HG03039 (cell line): ENCODE data around the gene HYPK.
"Not testable (repeated sequence)": the region's sequence is repeated elsewhere in the genome, so short reads cannot be mapped to it uniquely, and the experiment has no call there.

ENCODE experiments used
- ATAC-seq: cut with Tn5 transposase; IDR thresholded peaks from one replicate; pipeline ENCODE4 v1.9.1; 2021; ENCODE audit warnings: mild to moderate bottlenecking, moderate library complexity; ENCODE audit not compliant: unreplicated experiment

HYPK gene

DNA sequence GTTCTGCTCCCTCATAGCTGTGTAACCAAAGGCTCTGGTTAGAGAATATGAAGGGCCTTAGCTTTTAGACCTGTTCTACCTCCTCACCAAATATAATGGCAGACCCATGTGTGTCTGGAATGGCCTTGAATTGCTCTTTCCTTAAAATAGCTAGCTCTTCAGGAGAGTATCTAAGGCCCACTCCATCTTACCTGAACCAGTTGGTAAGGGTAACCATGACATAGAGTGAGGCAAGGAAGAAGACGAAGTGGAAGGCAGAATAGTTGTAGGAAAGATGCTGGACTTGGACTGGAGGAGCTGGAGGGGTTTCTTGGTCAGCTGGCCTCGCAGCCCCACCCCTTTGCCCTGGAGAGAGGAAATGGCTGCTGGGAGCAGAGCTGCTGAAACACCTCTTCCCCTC lies 5.2 kb upstream of the HYPK start:
- ATAC-seq = no peak

GRCh38 chr15:43795997-43796396 lies 4.4 kb upstream of the HYPK start:
- ATAC-seq = no peak

DNA sequence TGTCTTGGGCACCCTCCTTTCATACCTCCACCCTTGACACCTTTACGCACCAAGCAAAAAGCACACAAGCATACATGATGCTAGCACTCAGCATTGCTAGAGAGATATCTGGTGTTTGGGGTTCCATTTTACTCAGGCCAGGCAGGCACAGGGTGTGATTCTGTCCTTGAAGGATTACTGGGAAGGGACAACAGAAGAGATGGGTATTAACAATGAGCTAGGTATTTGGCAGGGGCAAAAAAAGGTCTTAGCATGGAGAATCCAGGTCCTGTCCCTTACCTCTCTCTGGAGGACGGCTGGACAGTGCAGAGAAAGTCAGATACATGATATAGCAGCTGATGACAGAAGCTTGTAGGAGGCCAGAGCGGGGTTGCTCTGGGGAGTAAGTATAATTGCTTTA lies 3.8 kb upstream of the HYPK start:
- ATAC-seq = no peak

DNA sequence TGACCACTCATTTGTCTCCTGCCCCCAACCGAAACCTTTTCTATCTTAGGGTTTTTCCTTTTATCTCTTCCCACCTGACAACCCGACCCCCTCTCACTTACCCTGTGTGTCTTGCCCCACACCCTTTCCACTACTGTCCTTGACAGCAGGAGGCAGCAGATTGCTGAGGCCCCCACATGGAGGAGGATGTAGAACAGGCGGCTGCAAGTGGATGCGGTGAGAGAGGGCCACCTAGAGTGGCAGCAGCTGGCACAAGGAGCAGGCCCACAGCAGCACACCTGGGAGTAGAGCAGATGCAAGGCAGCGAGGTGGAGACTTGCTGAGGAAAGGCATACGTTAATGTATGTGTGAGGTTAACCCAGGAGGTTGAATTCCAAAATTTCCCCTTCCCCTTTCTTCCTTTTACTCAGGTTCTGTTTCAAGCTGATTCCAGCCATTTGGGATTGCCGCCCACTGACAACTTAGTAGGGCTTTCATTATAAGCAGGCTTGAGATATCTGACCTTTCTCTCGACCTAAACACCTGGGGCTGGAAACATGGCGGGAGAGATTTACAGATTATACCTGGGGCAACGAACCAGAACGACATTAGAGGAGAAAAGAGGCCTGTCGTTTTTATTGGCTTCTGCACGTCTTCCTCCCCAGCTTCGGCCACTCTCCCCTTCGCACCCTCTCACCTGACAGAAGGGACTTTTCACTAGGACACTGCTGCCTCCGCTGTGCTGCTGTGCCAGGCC lies 1.0 kb upstream of the HYPK start:
- ATAC-seq = no peak

DNA sequence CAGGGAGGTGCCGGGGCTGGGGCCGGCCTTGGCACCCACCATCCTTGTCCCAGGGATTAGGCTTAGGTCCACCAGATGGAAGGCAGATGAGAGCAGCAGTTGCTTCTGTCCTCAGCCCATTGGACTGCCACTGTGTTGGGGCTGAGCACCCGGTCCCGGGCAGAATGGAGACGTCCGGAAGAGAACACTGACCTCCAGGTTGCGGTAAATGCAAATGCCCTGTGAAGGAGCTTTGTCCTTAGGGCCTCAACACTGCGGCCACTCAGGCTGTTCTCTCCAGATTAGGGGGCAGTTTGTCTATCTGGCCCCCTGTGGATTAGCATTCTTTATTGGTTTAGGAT lies 484 bp upstream of the HYPK start, which contains the start of gene SERINC4:
SERINC4 (minus strand) TSS at position 276 of the 341 bp plus-strand sequence; CDS start at position 42, 234 bp downstream.
- no peak for ATAC-seq

GRCh38 chr15:43802676-43803075 lies 2.3 kb downstream of the HYPK start:
- ATAC-seq = not testable (repeated sequence)

GRCh38 chr15:43808435-43808950 lies 8.1 kb downstream of the HYPK start:
- ATAC-seq = no peak

GRCh38 chr15:43808960-43809678 lies 8.7 kb downstream of the HYPK start:
- ATAC-seq = no peak

- ATAC-seq = not testable (repeated sequence)
Measured at GRCh38 chr15:43815064-43815463, 14.7 kb downstream of the HYPK start.

DNA sequence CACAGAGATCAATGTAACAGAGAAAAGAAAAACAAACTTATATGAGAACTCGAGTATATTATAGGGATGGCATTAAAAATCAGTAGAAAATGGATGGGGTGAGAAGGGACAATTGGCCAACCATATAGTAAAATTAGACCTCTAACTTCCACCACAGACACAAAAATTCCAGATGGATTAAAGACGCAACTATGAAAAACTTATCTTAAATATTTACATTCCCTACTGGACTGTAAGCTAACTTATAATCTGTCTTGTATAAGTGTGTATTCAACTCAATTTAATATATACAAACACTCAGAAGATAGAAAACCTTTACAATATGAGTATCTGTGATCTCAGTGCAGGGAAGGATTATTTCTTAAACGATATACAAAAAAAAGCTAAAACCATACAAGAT lies 21.1 kb downstream of the HYPK start:
- no peak for ATAC-seq

DNA sequence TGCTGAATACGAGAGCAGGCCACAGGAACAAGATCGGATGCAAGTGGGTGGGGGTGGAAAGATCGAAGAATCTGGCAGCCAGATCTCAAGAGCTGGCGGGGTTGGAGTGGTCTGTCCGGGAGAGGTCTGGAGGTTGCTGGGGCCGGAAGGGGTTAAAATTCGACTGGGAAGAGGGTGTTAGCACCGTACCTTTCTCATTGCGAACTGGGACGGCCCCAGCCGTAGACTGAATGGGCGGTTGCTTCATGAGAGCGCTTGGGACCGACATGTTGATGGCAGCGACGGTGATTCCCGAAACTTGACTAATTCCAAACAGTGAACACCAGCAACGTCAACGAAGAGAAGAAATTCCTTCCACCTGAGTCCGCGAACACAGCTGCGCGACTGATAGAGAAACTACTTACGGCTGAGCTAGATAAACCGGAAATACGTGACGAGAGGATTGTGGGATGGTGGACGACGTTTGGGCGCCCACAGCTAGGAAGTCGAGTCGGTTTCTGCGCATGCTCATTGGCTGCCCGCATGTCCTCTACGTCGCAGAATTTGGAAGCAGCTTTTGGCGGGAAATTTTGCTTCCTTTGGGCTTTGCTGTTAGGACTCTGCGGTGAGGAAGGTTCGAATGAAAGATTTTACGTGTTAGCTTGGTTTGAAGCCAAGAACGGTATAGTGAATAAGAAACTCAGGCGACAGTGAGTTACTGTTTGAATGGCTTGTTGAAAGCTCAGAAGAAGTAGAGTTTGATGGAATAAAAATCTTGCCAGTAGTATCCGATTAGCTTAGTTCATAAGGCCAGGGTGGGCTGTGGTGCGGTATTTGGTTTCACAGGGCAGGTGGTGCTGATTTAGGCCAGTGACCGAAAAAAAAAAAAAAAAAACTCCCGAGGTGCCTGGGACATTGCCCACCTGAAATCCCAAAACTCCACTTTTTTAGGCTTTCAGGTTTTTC lies 24.2 kb downstream of the HYPK start, which contains the start of gene MFAP1:
MFAP1 (minus strand) TSS at position 389 of the 945 bp plus-strand sequence; CDS start at position 268, 121 bp downstream.
- peak; percentile 58 for ATAC-seq

- ATAC-seq = not testable (repeated sequence)
Measured at GRCh38 chr15:43825305-43825704, 24.9 kb downstream of the HYPK start.

DNA sequence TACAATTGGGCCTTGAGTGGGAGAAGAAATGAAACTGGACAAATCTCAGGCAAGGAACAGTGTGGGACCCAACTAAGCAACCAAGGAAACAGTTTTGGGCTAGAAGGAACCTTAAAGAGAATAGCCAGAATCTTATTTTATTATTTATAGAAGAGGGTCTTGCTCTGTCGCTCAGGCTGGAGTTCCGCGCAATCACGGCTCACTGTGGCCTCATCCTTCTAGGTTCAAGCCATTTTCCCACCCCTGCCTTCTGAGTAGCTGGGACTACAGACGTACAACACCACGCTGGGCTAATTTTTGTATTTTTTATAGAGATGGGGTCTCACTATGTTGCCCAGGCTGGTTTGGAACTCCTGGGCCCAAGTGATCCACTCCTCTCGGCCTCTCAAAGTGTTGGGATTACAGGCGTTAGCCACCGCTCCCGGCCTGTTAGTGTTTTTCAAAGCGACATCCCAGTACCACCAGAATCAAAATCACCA lies 25.7 kb downstream of the HYPK start:
- no peak for ATAC-seq

DNA sequence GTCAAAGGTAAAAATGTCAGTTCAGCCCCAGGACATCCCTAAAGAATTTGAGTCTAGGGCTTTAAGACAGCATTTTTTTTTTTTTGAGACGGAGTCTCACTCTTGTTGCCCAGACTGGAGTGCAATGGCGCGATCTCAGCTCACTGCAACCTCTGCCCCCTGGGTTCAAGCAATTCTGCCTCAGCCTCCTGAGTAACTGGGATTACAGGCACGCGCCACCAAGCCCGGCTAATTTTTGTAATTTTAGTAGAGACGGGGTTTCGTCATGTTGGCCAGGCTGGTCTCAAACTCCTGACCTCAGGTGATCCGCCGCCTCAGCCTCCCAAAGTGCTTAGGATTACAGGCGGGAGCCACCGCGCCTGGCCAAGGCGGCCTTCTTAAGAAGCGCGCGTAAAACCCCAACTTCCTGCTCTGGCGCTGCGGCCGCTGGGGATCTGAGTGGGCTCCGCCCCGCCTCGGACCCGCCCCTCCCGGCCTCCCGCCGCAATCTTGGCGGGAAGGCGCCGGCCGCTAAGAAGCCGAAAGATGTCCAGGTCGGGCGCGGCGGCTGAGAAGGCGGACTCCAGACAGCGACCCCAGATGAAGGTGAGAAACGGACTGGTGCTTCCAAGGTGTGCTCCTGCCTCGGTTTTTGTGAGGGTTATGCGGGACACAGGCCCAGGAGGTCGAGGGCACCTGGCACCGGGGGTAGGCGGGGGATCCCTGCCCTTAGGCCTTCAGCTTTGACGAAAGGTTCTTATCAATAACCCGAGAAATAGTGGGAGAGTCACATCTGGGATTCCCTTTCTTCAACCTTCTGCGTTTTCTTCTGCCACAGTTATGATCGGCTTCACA lies 26.3 kb downstream of the HYPK start, which contains the start of gene WDR76:
WDR76 (plus strand) TSS at position 495 of the 834 bp plus-strand sequence; CDS start at position 526, 31 bp downstream.
- peak; percentile 60 for ATAC-seq

GRCh38 chr15:43828061-43828657 lies 27.8 kb downstream of the HYPK start:
- no peak for ATAC-seq

DNA sequence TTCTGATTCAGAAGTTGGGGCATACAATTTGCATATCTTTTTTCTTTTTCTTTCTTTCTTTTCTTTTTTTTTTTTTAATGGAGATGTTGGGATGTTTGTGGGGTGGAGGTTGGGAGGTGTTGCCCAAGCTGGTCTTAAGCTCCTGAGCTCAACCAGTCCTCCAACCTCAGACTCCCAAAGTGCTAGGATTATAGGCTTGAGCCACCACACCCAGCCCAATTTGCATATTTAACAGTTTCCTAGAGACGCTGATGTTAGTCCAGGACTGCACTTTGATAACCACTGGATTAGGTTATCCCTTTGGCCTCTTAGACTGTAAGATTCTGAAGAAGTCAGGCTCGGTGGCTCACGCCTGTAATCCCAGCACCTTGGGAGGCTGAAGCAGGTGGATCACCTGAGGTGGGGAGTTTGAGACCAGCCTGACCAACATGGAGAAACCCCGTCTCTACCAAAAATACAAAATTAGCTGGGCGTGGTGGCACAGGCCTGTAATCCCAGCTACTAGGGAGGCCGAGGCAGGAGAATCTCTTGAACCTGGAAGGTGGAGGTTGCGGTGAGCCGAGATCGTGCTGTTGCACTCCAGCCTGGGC lies 29.6 kb downstream of the HYPK start:
- not testable (repeated sequence) for ATAC-seq

- ATAC-seq = not testable (repeated sequence)
Measured at GRCh38 chr15:43830691-43831275, 30.4 kb downstream of the HYPK start.

DNA sequence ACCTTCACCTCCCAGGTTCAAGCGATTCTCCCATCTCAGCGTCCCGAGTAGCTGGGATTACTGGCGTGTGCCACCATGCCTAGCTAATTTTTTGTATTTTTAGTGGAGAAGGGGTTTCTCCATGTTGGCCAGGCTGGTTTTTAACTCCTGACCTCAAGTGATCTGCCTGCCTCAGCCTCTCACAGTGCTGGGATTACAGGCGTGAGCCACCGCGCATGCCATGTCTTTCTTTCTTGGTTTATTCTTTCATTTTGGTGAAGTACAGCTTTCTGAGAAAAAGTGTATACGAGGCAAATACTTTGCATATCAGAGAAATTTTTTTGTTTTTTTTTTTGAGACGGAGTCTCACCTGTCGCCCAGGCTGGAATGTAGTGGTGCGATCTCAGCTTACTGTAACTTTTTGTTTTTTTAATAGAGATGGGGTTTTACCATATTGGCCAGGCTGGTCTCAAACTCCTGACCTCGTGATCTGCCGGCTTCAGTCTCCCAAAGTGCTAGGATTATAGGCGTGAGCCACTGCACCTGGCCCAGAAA lies 31.2 kb downstream of the HYPK start:
- not testable (repeated sequence) for ATAC-seq
